K562 (cell line): ENCODE measurements around the gene ZNF391. TPM values are rescaled to one million over a fixed set of nuclear protein-coding genes. Genes with fewer than 3 reads are reported as not detected.
A peak's percentile ranks its signal among the peaks of the same experiment; 100 is the strongest.

ENCODE experiments used
- CCNT2 ChIP-seq: IDR thresholded peaks from 2 replicates; pipeline ENCODE4 v1.6.1; 2011; ENCODE audit warnings: borderline replicate concordance, low read depth, mild to moderate bottlenecking, moderate library complexity, mixed read lengths, low read length; ENCODE audit not compliant: insufficient read length; ENCODE audit errors: extremely low read depth
- MGA ChIP-seq: fragments of 450-650 bp; IDR thresholded peaks from 2 replicates; pipeline ENCODE4 v1.6.1; 2016; ENCODE audit warnings: mild to moderate bottlenecking, moderate library complexity
- RFX7 ChIP-seq: fragments of 250-450 bp; sonication (Bioruptor Pico); IDR thresholded peaks from 2 replicates; pipeline ENCODE4 v1.5.1; 2021; ENCODE audit warnings: mild to moderate bottlenecking
- SMAD4 ChIP-seq: fragments of 250-450 bp; sonication (Bioruptor Pico); conservative IDR thresholded peaks from 2 replicates; pipeline ENCODE4 v1.8.0; 2021; ENCODE audit warnings: inconsistent platforms, mild to moderate bottlenecking, moderate library complexity
- SMARCA5 ChIP-seq: fragments of 450-650 bp; IDR thresholded peaks from 2 replicates; pipeline ENCODE4 v1.6.1; 2016
- ZNF3 ChIP-seq: fragments of 250-450 bp; sonication (Bioruptor Pico); IDR thresholded peaks from 2 replicates; pipeline ENCODE4 v1.5.0; 2021; ENCODE audit warnings: mild to moderate bottlenecking, moderate library complexity
- ZNF668 ChIP-seq: fragments of 250-450 bp; sonication (Bioruptor Pico); IDR thresholded peaks from 2 replicates; pipeline ENCODE4 v1.8.0; 2022; ENCODE audit warnings: mild to moderate bottlenecking, inconsistent platforms
- ZNF717 ChIP-seq: fragments of 250-450 bp; sonication (Bioruptor Pico); IDR thresholded peaks from 2 replicates; pipeline ENCODE4 v1.5.0; 2021
- polyA plus RNA-seq, 8 experiments: library from polyadenylated mRNA; depleted of rRNA in 4 of 8; stranded (reverse) in 5 of 8; unstranded in 3 of 8; fragments of >200 nt; fragmentation: Nextera tagmentation in 2 of 8; fragmentation: Illumina TruSeq in 1 of 8; extraction: Ambion mirVana in 2 of 8; extraction: Trizol in 1 of 8; gene quantifications; 2 replicates each; pipeline versions ENCODE4 v1.2.1 to v1.2.3, GENCODE V29; 2011 to 2014; ENCODE audit warnings: inconsistent platforms in 1 of 8, missing spikeins in 1 of 8
- total RNA-seq, 7 experiments: library from RNA; depleted of rRNA in 6 of 7; stranded (reverse); fragments of >200 nt in 6 of 7; fragmentation: Illumina TruSeq in 2 of 7; extraction: Trizol in 2 of 7; gene quantifications; 2 replicates each; pipeline versions ENCODE4 v1.2.1 to v1.2.3, GENCODE V29; 2011 to 2021; ENCODE audit warnings: low replicate concordance in 1 of 7
- TF ChIP-seq, protein P1 (sequence below): sonication (generic); formaldehyde crosslinking; IDR thresholded peaks from 2 replicates; pipeline ENCODE4 v1.8.0; 2023; ENCODE audit warnings: mild to moderate bottlenecking, missing genetic modification reagents

The ZNF391 gene
- total and polyA plus RNA-seq, 9 of the 15 experiments (the other 6 are each of a cell fraction or from before 2014, with no cell fraction given), result 2.3 to 10.1 (median 5.8) TPM

- peak; percentile 92 for TF ChIP-seq SMAD4 (CRISPR knock-in tag)
- TF ChIP-seq ZNF3 (CRISPR knock-in tag), result no peak
- peak; percentile 90; the same call in 1 of the 2 replicates for TF ChIP-seq SMARCA5
- TF ChIP-seq, protein P1, sequence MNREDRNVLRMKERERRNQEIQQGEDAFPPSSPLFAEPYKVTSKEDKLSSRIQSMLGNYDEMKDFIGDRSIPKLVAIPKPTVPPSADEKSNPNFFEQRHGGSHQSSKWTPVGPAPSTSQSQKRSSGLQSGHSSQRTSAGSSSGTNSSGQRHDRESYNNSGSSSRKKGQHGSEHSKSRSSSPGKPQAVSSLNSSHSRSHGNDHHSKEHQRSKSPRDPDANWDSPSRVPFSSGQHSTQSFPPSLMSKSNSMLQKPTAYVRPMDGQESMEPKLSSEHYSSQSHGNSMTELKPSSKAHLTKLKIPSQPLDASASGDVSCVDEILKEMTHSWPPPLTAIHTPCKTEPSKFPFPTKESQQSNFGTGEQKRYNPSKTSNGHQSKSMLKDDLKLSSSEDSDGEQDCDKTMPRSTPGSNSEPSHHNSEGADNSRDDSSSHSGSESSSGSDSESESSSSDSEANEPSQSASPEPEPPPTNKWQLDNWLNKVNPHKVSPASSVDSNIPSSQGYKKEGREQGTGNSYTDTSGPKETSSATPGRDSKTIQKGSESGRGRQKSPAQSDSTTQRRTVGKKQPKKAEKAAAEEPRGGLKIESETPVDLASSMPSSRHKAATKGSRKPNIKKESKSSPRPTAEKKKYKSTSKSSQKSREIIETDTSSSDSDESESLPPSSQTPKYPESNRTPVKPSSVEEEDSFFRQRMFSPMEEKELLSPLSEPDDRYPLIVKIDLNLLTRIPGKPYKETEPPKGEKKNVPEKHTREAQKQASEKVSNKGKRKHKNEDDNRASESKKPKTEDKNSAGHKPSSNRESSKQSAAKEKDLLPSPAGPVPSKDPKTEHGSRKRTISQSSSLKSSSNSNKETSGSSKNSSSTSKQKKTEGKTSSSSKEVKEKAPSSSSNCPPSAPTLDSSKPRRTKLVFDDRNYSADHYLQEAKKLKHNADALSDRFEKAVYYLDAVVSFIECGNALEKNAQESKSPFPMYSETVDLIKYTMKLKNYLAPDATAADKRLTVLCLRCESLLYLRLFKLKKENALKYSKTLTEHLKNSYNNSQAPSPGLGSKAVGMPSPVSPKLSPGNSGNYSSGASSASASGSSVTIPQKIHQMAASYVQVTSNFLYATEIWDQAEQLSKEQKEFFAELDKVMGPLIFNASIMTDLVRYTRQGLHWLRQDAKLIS (CRISPR knock-in tag), result no peak
- TF ChIP-seq MGA, result peak; percentile 94
- no peak for TF ChIP-seq RFX7
- TF ChIP-seq ZNF668 (CRISPR knock-in tag), result 0 out of 2 replicates have a peak, but pooled peaks have one; percentile 35
- peak; percentile 24 for TF ChIP-seq CCNT2
- no peak for TF ChIP-seq ZNF717 (CRISPR knock-in tag)
Observed at GRCh38 chr6:27388293-27389197, at the start of gene ZNF391 (continued).
